ENCODE results near the gene COL4A3. TPM values are rescaled to one million over a fixed set of nuclear protein-coding genes. Genes with fewer than 3 reads are reported as not detected.

COL4A3 gene
- total RNA-seq, 2 experiments from 2014 or later, result not detected

DNA sequence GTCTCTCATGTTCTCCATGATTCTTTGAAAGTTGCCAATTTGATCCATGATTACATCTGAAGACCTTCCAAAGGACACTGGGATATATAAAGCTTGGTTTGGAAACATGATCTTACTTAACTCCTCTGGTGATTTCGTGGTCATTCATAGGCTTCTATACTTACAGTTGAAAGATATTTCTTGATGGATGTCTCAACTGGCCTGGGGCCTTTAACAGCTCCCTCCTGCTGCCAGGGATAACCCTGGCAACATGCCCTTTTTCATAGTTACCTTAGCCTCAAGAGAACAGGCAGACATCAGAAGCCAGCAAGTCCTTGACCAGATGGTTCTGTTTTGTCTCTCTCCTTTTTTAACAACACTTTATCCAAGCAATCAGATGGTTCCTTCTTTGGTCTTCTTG is 137.1 kb downstream of the COL4A3 start:
- Mint-ChIP-seq H3K27ac (no peak overlapping the region), H3K4me3 (no peak overlapping the region), H3K27me3 (no peaks in the 10 kb centered on the region), H3K9me3 (no peaks in the 10 kb centered on the region), H3K4me1 (peaks cover 2% of the 10 kb centered on the region), H3K36me3 (no peaks in the 10 kb centered on the region)
- POLR2A ChIA-PET, result no interaction called here
- DNase-seq (no peak), ATAC-seq (ENCODE audit: low read depth) (no peak)

DNA sequence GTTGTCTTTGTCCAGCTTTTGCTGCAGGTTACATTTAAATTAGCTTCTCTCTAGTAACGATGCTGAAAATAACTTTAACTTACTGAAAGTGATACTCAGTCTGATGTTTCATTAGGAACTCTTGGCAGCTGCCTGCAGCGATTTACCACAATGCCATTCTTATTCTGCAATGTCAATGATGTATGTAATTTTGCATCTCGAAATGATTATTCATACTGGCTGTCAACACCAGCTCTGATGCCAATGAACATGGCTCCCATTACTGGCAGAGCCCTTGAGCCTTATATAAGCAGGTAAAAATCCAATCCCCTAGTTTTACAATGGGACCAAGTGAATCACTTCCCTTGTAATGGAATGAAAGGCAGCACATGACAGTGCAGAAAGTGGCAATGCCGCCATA is 144.4 kb downstream of the COL4A3 start:
- POLR2A ChIA-PET, result no interaction called here
- Mint-ChIP-seq H3K36me3 (no peaks in the 10 kb centered on the region), H3K27me3 (peaks cover 2% of the 10 kb centered on the region), H3K27ac (no peak overlapping the region), H3K4me1 (no peaks in the 10 kb centered on the region), H3K9me3 (no peaks in the 10 kb centered on the region), H3K4me3 (no peak overlapping the region)
- ATAC-seq (ENCODE audit: low read depth), result no peak
- no peak for DNase-seq

DNA sequence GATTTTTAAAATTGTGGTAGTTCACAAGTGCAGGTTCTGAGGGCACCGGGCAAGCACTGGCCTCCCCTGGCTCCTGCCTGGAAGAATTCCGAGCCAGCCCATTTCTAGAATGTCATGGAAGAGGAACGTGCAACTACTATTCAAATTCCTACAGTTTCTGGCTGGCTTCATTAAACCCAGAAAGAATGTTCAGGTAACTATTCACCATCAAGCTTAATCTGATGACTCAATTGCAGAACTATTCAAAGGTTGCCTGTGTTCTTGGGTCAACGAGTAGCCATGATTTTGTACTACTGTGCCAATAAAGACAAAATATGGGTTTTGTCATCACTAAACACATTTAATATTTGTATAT is 146.3 kb downstream of the COL4A3 start:
- H3K4me1 Mint-ChIP-seq, result no peaks in the 10 kb centered on the region
- ATAC-seq (ENCODE audit: low read depth) (no peak), DNase-seq (no peak)
- H3K9me3 Mint-ChIP-seq, result no peaks in the 10 kb centered on the region
- no peak overlapping the region for H3K4me3 Mint-ChIP-seq
- no peaks in the 10 kb centered on the region for H3K36me3 Mint-ChIP-seq
- POLR2A ChIA-PET, result no interaction called here
- H3K27me3 Mint-ChIP-seq, result peaks cover 2% of the 10 kb centered on the region
- H3K27ac Mint-ChIP-seq, result no peak overlapping the region

DNA sequence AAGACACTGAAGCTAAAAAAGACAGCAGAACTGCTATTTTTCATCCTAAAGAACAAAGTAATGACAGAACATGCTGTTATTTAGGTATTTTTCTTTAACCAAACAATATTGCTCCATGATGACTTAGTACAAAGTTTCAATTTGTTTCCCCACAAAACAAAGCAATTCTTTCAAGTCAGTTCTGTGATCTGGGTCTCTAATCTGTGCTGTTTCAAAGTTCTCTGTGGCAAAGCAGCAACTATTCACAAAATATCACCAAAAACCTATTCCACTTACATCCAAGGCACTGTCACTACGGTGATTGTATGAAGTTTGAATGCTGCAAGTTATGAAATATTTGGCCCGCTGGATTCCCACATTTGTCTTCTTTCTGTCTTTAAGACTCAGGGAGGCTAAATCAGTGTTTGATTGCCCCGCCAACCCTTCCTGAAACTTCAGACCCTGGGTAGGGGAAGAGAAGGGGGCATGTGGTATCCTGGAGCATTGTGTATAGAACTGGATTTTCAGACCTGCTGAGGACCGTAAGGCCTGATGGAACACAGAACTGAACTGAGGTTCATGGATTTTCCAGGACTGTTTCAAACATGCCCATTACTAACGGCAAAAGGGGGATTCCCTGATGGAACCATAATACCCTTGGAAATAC is 147.6 kb downstream of the COL4A3 start:
- ATAC-seq (ENCODE audit: low read depth), result no peak
- Mint-ChIP-seq H3K36me3 (no peaks in the 10 kb centered on the region), H3K9me3 (no peaks in the 10 kb centered on the region), H3K27me3 (peaks cover 3% of the 10 kb centered on the region), H3K4me1 (no peaks in the 10 kb centered on the region), H3K4me3 (no peak overlapping the region), H3K27ac (no peak overlapping the region)
- no peak for DNase-seq
- POLR2A ChIA-PET, result no interaction called here

DNA sequence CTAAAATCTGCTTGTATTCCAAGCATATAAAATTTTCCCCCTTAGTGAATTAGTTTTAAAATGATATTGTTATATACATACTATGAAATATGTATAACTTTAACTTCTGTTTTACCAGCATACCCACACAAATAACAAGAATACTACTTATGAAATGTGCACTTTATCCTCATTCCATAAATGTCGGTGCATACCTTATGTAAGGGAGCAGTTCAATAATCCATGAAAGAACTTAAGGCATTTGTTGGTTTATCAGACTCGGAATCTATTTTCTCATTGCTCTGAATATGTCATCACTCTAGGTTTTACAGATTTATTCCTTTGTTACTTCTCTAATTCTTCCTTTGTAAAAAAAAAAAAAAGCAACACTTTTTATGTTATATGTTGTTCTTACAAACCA is 148.2 kb downstream of the COL4A3 start:
- POLR2A ChIA-PET, result no interaction called here
- DNase-seq, result no peak
- Mint-ChIP-seq H3K4me1 (no peaks in the 10 kb centered on the region), H3K36me3 (no peaks in the 10 kb centered on the region), H3K9me3 (peaks cover under 1% of the 10 kb centered on the region), H3K4me3 (no peak overlapping the region), H3K27ac (no peak overlapping the region), H3K27me3 (peaks cover 4% of the 10 kb centered on the region)
- ATAC-seq (ENCODE audit: low read depth), result no peak

DNA sequence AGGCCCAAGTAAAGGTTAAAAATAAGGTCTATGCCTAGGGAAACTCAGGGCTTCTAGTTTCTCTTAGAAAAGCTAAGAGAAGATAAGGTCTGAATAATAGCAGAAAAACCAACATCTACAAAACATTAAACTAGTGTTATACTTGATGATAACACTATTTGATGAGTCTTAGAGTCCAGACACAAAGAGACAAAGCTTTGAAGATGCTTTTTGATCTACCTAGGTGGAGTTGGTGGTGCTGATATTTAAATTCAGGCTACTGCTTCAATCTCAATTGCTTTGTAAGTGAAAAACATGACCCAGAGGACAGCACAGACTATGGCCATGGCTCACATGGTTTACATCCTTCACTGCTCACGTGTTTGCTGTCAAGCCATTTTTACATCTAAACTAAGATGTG is 148.9 kb downstream of the COL4A3 start:
- no peak overlapping the region for H3K27ac Mint-ChIP-seq
- no peaks in the 10 kb centered on the region for H3K36me3 Mint-ChIP-seq
- no peaks in the 10 kb centered on the region for H3K4me1 Mint-ChIP-seq
- peaks cover 2% of the 10 kb centered on the region for H3K9me3 Mint-ChIP-seq
- ATAC-seq (ENCODE audit: low read depth) (no peak), DNase-seq (no peak)
- peaks cover 4% of the 10 kb centered on the region for H3K27me3 Mint-ChIP-seq
- H3K4me3 Mint-ChIP-seq, result no peak overlapping the region
- POLR2A ChIA-PET, result no interaction called here

DNA sequence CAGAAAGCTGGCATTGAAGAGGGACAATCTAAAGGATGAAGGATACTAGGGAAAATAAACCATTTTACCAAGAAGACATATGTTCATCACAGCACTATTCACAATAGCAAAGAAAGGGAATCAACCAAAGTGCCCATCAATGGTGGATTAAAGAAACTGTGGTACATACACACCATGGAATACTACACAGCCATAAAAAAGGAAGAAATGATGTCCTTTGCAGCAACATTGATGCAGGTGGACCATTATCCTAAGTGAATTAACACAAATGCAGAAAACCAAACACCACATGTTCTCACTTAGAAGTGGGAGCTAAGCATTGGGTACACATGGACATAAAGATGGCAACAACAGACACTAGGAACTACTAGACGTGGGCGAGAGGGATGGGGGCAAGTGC is 153.4 kb downstream of the COL4A3 start:
- Mint-ChIP-seq H3K27ac (no peak overlapping the region), H3K9me3 (peaks cover 8% of the 10 kb centered on the region), H3K4me3 (no peak overlapping the region), H3K27me3 (peaks cover 5% of the 10 kb centered on the region), H3K36me3 (peaks cover 3% of the 10 kb centered on the region), H3K4me1 (peaks cover 2% of the 10 kb centered on the region)
- no peak for DNase-seq
- no peak for ATAC-seq (ENCODE audit: low read depth)
- POLR2A ChIA-PET, result no interaction called here

DNA sequence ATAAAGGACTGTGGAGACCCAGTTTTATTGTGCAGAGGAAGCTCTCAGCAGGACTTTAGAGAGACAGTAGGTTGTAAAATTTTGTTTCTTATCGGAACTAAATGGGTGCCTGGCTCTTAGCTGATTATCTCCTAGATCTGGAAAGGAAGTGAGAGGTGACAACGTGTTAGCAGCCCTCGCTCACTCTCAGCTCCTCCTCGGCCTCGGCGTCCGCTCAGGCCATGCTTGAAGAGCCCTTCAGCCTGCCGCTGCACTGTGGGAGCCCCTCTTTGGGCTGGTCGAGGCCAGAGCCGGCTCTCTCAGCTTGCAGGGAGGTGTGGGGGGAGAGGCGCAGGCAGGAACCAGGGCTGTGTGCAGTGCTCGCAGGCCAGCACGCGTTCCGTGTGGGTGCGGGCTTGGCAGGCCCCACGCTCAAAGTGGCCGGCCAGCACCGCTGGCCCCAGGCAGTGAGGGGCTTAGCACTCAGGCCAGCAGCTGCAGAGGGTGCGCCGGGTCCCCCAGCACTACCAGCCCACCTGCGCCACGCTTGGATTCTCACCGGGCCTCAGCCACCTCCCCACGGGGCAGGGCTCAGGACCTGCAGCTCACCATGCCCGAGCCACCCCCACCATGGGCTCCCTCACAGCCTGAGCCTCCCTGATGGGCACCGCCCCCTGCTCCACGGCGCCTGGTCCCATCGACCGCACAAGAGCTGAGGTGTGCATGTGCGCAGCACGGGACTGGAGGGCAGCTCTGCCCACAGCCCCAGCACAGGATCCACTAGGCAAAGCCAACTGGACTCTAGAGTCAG is 156.1 kb downstream of the COL4A3 start:
- peaks cover 15% of the 10 kb centered on the region for H3K4me1 Mint-ChIP-seq
- DNase-seq (no peak), ATAC-seq (ENCODE audit: low read depth) (no peak)
- peaks cover 5% of the 10 kb centered on the region for H3K27me3 Mint-ChIP-seq
- H3K9me3 Mint-ChIP-seq, result peaks cover 9% of the 10 kb centered on the region
- H3K4me3 Mint-ChIP-seq, result no peak overlapping the region
- peaks cover 4% of the 10 kb centered on the region for H3K36me3 Mint-ChIP-seq
- H3K27ac Mint-ChIP-seq, result no peak overlapping the region
- POLR2A ChIA-PET, result no interaction called here

DNA sequence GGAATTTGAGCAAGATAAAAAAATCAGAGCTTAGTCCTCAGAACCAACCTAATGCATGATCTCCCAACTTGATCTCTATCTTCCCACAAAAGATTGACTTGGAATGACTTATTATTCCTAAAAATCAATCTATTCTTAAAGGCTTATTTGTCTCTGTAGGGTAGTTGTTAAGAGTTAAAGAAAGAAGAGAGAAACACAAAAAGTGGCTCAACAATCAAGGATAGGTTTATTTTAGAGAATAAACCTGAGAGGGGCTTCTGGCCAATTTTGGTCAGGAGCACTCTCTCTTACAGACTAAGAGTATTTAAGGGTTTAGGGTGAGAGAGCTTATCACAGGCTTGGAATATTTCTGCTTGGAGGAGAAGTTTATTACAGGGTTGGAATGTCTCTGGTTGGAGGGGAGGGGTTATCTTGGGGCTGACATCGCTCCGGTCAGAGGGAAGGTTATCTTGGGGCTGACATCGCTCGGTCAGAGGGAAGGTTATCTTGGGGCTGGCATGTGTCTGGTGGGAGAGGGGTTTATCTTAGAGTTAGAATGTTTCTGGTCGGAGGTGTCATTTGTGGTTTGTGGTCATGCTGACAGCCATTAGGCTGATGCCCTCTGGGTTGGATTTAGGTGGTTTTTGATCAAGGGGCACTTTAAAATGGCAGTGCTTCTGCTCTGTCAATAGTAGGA is 158.2 kb downstream of the COL4A3 start:
- Mint-ChIP-seq H3K9me3 (peaks cover 8% of the 10 kb centered on the region), H3K27me3 (peaks cover 3% of the 10 kb centered on the region), H3K27ac (no peak overlapping the region), H3K4me1 (peaks cover 25% of the 10 kb centered on the region), H3K4me3 (no peak overlapping the region), H3K36me3 (peaks cover 4% of the 10 kb centered on the region)
- no peak for DNase-seq
- POLR2A ChIA-PET, result no interaction called here
- ATAC-seq (ENCODE audit: low read depth), result no peak

DNA sequence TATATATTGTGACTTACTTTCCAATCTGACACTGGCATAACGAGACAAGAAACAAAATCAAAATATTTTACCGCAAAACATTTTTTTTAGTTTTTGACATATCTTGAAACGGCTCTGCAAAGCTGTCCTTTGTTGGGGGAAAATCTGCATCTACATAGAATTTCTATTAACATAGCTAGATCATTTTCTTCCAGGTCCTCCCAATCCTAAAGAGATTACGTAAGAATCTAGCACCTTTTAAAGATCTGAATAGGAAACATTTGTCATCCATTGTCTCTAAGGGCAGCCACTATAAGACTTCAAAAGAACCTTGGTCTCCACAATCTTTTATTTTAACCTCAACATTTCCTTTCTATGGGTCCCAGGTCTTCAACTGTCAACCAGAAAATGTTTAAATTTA is 159.4 kb downstream of the COL4A3 start:
- peak overlapping the region; percentile 97 for H3K4me3 Mint-ChIP-seq
- no peak for ATAC-seq (ENCODE audit: low read depth)
- peaks cover 3% of the 10 kb centered on the region for H3K27me3 Mint-ChIP-seq
- DNase-seq, result no peak
- H3K27ac Mint-ChIP-seq, result no peak overlapping the region
- H3K4me1 Mint-ChIP-seq, result peaks cover 32% of the 10 kb centered on the region
- peaks cover 4% of the 10 kb centered on the region for H3K36me3 Mint-ChIP-seq
- POLR2A ChIA-PET, result no interaction called here
- H3K9me3 Mint-ChIP-seq, result peaks cover 8% of the 10 kb centered on the region

DNA sequence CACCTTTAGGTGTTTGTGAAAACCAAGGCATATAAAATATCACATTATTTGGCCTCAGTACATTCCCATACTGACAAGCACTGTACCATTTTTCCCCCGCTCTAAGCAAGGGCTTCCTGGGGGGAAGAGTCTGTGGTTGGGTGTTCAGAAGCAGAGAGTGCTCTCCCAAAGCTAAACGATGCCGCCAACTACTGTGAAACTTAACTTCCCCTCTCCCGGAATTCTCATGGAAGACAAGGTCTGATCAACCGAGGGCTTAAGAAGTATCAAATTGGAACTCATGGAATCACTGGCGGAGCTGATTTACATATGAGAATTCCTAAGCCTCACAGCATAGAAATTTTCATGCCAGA is 160.2 kb downstream of the COL4A3 start:
- Mint-ChIP-seq H3K27ac (peak overlapping the region; percentile 83), H3K27me3 (peaks cover 3% of the 10 kb centered on the region), H3K4me1 (peaks cover 32% of the 10 kb centered on the region), H3K36me3 (peaks cover 4% of the 10 kb centered on the region), H3K4me3 (peak overlapping the region; percentile 97), H3K9me3 (peaks cover 8% of the 10 kb centered on the region)
- POLR2A ChIA-PET, result interaction anchor here (1.5 kb wide), 2 partner anchors 137 to 229 kb away, joined by 3 read pairs; no protein-coding TSS in a partner anchor
- DNase-seq (no peak), ATAC-seq (ENCODE audit: low read depth) (no peak)

DNA sequence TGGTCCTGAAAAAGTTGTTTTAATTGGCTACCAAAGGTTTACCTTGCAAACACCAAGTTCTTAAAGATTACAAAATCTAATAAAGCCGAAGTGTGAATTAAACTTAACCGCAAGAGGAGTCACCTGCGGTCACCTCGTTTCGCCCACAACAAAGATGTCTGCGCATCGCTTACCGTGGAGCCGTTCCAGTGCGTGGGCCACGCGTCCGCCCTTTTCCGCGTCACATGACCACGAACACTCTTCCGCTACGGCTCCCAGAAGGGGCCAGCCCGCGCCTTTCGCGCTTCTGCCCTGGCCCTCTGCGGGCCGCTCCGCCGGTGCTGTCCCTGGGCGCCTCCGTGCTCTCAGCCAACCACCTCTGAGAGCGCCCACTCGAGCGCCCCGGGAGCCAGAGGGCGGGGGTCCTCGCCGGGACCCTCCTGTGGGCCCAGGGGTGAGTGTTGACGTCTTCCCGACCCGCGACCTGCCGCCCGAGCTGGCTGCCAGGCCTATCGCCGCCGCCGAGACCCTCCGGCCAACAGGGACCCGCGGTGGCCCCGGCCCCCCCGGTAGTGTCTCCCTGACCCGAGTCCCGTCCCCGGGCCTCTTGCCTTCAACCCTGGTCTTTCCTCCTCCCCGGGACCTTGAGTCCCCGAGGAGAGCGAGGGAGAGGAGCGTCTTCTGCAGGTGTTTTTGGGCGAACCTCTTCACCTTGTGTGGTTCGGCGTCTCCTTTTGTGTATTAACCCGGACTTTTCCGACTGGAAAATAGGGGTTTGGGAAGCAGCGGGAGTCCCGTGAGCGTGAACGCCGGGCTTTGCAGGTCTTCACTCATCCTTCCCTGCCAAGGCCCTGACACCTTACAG is 160.8 kb downstream of the COL4A3 start, which contains the start of gene MFF:
TSS of gene MFF (plus strand) at position 257 of the 844 bp plus-strand sequence. CDS start 5,415 bp downstream, outside the sequence.
- peak; percentile 93 for DNase-seq
- peak; percentile 99 for ATAC-seq (ENCODE audit: low read depth)
- Mint-ChIP-seq H3K4me3 (peak within 1 kb of the TSS; percentile 97), H3K36me3 (peaks cover 4% of the 10 kb centered on the region), H3K4me1 (peaks cover 32% of the 10 kb centered on the region), H3K9me3 (peaks cover 8% of the 10 kb centered on the region), H3K27me3 (peaks cover 3% of the 10 kb centered on the region), H3K27ac (peak within 1 kb of the TSS; percentile 96)
- POLR2A ChIA-PET, result interaction anchor here (1.5 kb wide), 2 partner anchors 137 to 229 kb away, joined by 3 read pairs; no protein-coding TSS in a partner anchor

DNA sequence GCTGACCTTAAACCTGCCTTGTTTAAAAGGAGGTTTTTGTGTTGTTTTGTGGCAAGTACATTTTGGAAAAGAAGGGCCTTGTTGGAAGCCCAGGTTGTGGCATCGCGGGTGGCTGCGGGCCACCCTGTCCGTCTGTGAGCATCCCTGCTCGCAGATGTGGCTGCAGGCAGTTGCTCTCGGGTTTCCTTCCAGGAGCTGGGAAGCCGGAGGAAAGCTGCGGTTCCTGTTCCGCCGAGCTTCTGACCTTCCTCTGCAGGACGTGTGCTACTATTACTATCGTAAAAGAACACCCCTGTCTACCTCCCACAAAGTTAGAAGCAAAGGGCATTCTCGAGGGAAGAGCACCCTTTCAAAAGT is 161.4 kb downstream of the COL4A3 start:
- peaks cover 8% of the 10 kb centered on the region for H3K9me3 Mint-ChIP-seq
- H3K4me1 Mint-ChIP-seq, result peaks cover 32% of the 10 kb centered on the region
- H3K36me3 Mint-ChIP-seq, result peaks cover 8% of the 10 kb centered on the region
- peaks cover 3% of the 10 kb centered on the region for H3K27me3 Mint-ChIP-seq
- POLR2A ChIA-PET, result interaction anchor here (1.5 kb wide), 2 partner anchors 136 to 228 kb away, joined by 3 read pairs; no protein-coding TSS in a partner anchor
- H3K4me3 Mint-ChIP-seq, result peak overlapping the region; percentile 97
- DNase-seq (no peak), ATAC-seq (ENCODE audit: low read depth) (no peak)
- peak overlapping the region; percentile 96 for H3K27ac Mint-ChIP-seq
